Thyroid gland (tissue), 4 donors: ENCODE data around the gene ACOT9. TPM values are rescaled to one million over a fixed set of nuclear protein-coding genes. Genes with fewer than 3 reads are reported as not detected.
A peak's percentile ranks its signal among the peaks of the same experiment; 100 is the strongest.

Source experiments
- DNase-seq, 2 donors: peaks; one replicate each; pipeline ENCODE4 v3.0.0-alpha.2; 2019
- H3K27ac ChIP-seq, 3 donors: fragments of 200-600 bp; sonication (generic); 1 replicate in 2 of 3; 2 replicates in 1 of 3; pipeline ENCODE4 v1.5.1; 2016 to 2019; ENCODE audit warnings: mild to moderate bottlenecking in 1 of 3, moderate library complexity in 1 of 3
- H3K27me3 ChIP-seq: fragments of 200-600 bp; sonication (generic); one replicate; pipeline ENCODE4 v1.5.1; 2019
- H3K36me3 ChIP-seq, 2 donors: fragments of 200-600 bp; sonication (generic); one replicate each; pipeline ENCODE4 v1.5.1; 2016 to 2019
- H3K4me1 ChIP-seq, 2 donors: fragments of 200-600 bp; sonication (generic); one replicate each; pipeline ENCODE4 v1.5.1; 2017 to 2019
- H3K4me3 ChIP-seq, 3 donors: fragments of 200-600 bp; sonication (generic); replicated peaks in 1 of 3; 1 replicate in 2 of 3; 2 replicates in 1 of 3; pipeline ENCODE4 v1.5.1; 2016; ENCODE audit warnings: mild to moderate bottlenecking in 1 of 3
- H3K9me3 ChIP-seq: fragments of 200-600 bp; sonication (generic); one replicate; pipeline ENCODE4 v1.5.1; 2017
- POLR2A ChIP-seq, 2 donors: fragments of 450-650 bp; IDR thresholded peaks; one replicate each; pipeline ENCODE4 v1.6.1; 2017; ENCODE audit warnings: antibody characterized with exemption in 2 of 2, mild to moderate bottlenecking in 2 of 2, moderate library complexity in 1 of 2
- WGBS, 2 donors: methylation state at CpG; one replicate each; pipeline ENCODE4 v1.1.5; 2017; 5-methylcytosine and 5-hydroxymethylcytosine counted together
- intact Hi-C: fragments of 100-400 bp; cut with DNase I; formaldehyde crosslinking; loops from one replicate; pipeline ENCODE4 v1.15.1; 2023
- total RNA-seq, 4 donors: library from RNA; depleted of rRNA; stranded (reverse); fragments of >200 nt; gene quantifications; one replicate each; pipeline ENCODE4 v1.2.3, GENCODE V29; 2016
- TF ChIP-seq, protein P1 (sequence below), 6 experiments: fragments of 200-600 bp in 3 of 6; fragments of 450-650 bp in 3 of 6; sonication (generic) in 3 of 6; IDR thresholded peaks; one replicate each; pipeline ENCODE4 v1.5.1; 2016 to 2019; ENCODE audit warnings: antibody characterized with exemption in 6 of 6, mild to moderate bottlenecking in 2 of 6, inconsistent platforms in 1 of 6, moderate library complexity in 1 of 6

The ACOT9 gene, protein sequence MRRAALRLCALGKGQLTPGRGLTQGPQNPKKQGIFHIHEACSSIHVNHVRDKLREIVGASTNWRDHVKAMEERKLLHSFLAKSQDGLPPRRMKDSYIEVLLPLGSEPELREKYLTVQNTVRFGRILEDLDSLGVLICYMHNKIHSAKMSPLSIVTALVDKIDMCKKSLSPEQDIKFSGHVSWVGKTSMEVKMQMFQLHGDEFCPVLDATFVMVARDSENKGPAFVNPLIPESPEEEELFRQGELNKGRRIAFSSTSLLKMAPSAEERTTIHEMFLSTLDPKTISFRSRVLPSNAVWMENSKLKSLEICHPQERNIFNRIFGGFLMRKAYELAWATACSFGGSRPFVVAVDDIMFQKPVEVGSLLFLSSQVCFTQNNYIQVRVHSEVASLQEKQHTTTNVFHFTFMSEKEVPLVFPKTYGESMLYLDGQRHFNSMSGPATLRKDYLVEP
- 10 to 100 TPM; 50.1 to 73.9 (median 62.8) TPM for total RNA-seq

DNA sequence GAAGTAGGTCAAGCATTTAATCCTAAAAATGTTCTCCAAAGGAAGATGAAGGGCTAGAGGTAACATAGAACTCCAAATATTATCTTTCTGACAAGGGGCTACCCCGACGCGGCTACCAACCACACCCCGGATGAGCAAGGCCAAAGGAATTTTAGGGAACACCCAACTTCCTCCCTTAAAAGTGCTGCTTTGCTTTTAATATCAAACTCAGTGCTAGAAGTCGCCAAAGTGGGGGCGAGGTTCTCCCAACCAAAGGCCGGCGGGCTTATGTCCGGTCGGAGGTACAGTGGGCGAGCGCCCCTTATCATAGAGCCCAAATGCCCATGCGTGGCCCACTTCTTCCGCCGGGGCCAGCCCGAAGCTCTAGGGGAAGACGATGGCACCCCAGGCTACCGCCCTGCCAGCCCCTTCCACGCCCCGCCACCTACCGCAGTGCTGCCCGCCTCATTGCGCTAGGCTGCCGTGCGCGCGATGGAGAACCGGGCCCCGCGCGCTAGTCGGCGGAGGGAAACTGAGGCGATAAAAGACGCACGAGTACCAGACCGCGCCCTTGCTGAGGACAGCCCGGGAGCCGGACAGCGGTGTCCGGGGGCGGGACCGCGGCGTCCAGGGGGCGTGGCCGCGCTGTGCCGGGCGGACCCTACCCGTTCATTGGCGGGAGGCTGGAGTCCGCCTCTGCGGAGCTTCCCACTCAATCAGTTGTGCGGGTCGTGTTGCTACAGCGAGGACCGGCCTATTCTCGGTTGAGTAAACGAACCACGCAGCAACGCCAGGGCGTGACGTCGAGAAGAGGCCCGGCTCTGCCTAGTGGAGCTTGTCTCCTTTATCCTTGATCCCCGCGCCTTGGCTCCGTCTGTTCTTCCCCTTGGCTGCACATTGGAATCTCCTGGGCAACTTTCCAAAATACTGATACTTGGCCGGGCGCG lies at the start of gene ACOT9:
ACOT9 (minus strand) TSS at position 580 of the 926 bp plus-strand sequence; CDS start at position 448, 132 bp downstream.
- peak within 1 kb of the TSS; percentile 76 to 91 (median 84) for H3K27ac ChIP-seq
- DNase-seq, result peak; percentile 96 to 97
- no peaks in the 10 kb centered on the region for H3K27me3 ChIP-seq
- intact Hi-C loops, result no loop called here
- TF ChIP-seq, protein P1, sequence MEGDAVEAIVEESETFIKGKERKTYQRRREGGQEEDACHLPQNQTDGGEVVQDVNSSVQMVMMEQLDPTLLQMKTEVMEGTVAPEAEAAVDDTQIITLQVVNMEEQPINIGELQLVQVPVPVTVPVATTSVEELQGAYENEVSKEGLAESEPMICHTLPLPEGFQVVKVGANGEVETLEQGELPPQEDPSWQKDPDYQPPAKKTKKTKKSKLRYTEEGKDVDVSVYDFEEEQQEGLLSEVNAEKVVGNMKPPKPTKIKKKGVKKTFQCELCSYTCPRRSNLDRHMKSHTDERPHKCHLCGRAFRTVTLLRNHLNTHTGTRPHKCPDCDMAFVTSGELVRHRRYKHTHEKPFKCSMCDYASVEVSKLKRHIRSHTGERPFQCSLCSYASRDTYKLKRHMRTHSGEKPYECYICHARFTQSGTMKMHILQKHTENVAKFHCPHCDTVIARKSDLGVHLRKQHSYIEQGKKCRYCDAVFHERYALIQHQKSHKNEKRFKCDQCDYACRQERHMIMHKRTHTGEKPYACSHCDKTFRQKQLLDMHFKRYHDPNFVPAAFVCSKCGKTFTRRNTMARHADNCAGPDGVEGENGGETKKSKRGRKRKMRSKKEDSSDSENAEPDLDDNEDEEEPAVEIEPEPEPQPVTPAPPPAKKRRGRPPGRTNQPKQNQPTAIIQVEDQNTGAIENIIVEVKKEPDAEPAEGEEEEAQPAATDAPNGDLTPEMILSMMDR (IDR thresholded peaks at IDR 0.05), result no peak
- peak in 1 of 2 donors; percentile 75 for TF ChIP-seq POLR2A (IDR thresholded peaks at IDR 0.05)
- H3K9me3 ChIP-seq, result no peaks in the 10 kb centered on the region
- H3K4me1 ChIP-seq, result no peaks in the 10 kb centered on the region
- H3K36me3 ChIP-seq, result no peaks in the 10 kb centered on the region
- WGBS, 2 donors, result 0 to 1% methylated on average over 8 to 13 of the region's 73 CpGs
- H3K4me3 ChIP-seq, result peak within 1 kb of the TSS; percentile 53 to 64 (median 61)

DNA sequence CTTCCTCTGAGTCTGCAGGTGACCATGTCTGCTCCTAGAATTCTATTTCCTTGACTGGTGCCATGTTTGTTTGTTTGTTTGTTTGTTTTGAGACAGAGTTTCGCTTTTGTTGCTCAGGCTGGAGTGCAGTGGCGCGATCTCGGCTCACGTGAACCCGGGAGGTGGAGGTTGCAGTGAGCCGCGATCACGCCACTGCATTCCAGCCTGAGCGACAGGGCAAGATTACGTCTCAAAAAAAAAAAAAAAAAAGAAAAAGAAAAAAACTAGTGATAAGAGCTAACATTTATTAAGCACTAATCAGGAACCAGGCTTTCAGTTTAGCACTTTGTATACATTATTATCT lies 47.0 kb upstream of the ACOT9 start:
- no peak for TF ChIP-seq POLR2A (IDR thresholded peaks at IDR 0.05)
- TF ChIP-seq, protein P1 (IDR thresholded peaks at IDR 0.05), result no peak
- Histone ChIP-seq H3K9me3 (no peaks in the 10 kb centered on the region), H3K4me1 (no peaks in the 10 kb centered on the region), H3K27ac (no peak overlapping the region), H3K4me3 (no peak overlapping the region), H3K27me3 (no peaks in the 10 kb centered on the region), H3K36me3 (no peaks in the 10 kb centered on the region)
- DNase-seq, result no peak
- WGBS, 2 donors, result 91% methylated on average over 11 of the region's 11 CpGs
- intact Hi-C loops, result no loop called here

DNA sequence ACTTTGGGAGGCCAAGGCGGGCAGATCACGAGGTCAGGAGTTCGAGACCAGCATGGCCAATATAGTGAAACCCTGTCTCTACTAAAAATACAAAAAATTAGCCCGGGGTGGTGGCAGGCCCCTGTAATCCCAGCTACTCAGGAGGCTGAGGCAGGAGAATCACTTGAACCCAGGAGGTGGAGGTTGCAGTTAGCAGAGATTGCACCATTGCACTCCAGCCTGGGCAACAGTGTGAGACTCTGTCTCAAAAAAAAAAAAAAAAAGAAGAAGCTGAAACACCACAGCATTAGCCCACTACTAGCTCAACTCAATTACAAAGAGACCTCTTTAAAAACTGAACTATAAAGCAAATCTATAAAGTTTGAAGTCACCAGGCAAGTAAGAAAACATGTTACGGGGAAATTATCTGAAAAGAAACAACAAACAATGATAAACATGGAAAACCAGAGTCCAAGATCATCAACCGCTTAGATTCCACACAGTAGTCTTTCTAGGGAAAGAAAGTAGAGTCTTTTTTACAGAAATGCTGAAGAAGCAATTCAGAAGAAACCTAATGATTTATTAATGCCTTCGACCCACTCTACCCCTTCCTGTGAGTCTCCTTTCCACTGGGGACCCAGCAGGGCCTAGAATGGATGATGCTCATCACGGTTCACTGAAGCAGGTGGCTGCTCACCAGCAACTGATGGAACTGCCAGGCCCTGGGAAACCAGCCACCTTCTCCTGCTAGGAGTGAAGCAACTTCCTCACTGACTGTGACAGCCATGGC lies 46.5 kb upstream of the ACOT9 start:
- TF ChIP-seq, protein P1 (IDR thresholded peaks at IDR 0.05), result no peak
- TF ChIP-seq POLR2A (IDR thresholded peaks at IDR 0.05), result no peak
- H3K36me3 ChIP-seq, result no peaks in the 10 kb centered on the region
- intact Hi-C loops, result no loop called here
- peak; percentile 71 to 74 for DNase-seq
- 77 to 79% methylated on average over 8 of the region's 8 CpGs for WGBS, 2 donors
- no peak overlapping the region for H3K4me3 ChIP-seq
- H3K27me3 ChIP-seq, result no peaks in the 10 kb centered on the region
- H3K9me3 ChIP-seq, result no peaks in the 10 kb centered on the region
- H3K27ac ChIP-seq, result peak overlapping the region in 1 of 3 donors; percentile 17
- H3K4me1 ChIP-seq, result no peaks in the 10 kb centered on the region

- no peaks in the 10 kb centered on the region for H3K9me3 ChIP-seq
- H3K4me3 ChIP-seq, result no peak overlapping the region
- no peak overlapping the region for H3K27ac ChIP-seq
- no peaks in the 10 kb centered on the region for H3K36me3 ChIP-seq
- H3K4me1 ChIP-seq, result no peaks in the 10 kb centered on the region
- no peaks in the 10 kb centered on the region for H3K27me3 ChIP-seq
- TF ChIP-seq, protein P1 (IDR thresholded peaks at IDR 0.05), result no peak
- 86 to 91% methylated on average over 3 to 4 of the region's 4 CpGs for WGBS, 2 donors
- intact Hi-C loops, result no loop called here
- DNase-seq, result no peak
Measured at GRCh38 chrX:23788946-23789345, 45.9 kb upstream of the ACOT9 start.
